NB4 (cell line): Measurements from ENCODE around the gene NFX1.

Experiments
- DNase-seq: peaks from one replicate; pipeline ENCODE4 v3.0.0; 2010; ENCODE audit warnings: low read depth
- H3K4me3 ChIP-seq: one replicate; pipeline ENCODE4 v1.5.1; 2011; ENCODE audit warnings: mild to moderate bottlenecking, low read depth, low read length, moderate library complexity
- CTCF ChIP-seq: IDR thresholded peaks from one replicate; pipeline ENCODE4 v1.5.1; 2012; ENCODE audit warnings: low read depth, low read length
- MAX ChIP-seq: IDR thresholded peaks from 2 replicates; pipeline ENCODE4 v1.6.1; 2011; ENCODE audit warnings: low read depth, low read length
- MYC ChIP-seq: IDR thresholded peaks from 2 replicates; pipeline ENCODE4 v1.6.1; 2011; ENCODE audit warnings: low read depth, low read length
- POLR2A ChIP-seq: IDR thresholded peaks from 2 replicates; pipeline ENCODE4 v1.6.1; 2011; ENCODE audit warnings: mild to moderate bottlenecking; ENCODE audit not compliant: insufficient read length; ENCODE audit errors: extremely low read depth

Gene NFX1

GRCh38 chr9:33374190-33374589 lies 83.9 kb downstream of the NFX1 start:
- H3K4me3 ChIP-seq: no peak overlapping the region
- no peak for TF ChIP-seq POLR2A
- DNase-seq: no peak

- no peak overlapping the region for H3K4me3 ChIP-seq
- TF ChIP-seq MYC (peak; percentile 32), MAX (0 out of 2 replicates have a peak, but pooled peaks have one; percentile 66), CTCF (peak; percentile 99), POLR2A (no peak)
- peak; percentile 88 for DNase-seq
Measured at GRCh38 chr9:33374634-33375237, 84.4 kb downstream of the NFX1 start.

- no peak for DNase-seq
- TF ChIP-seq CTCF: no peak
- no peak for TF ChIP-seq MYC
- TF ChIP-seq POLR2A: no peak
- TF ChIP-seq MAX: no peak
- no peak overlapping the region for H3K4me3 ChIP-seq
Measured at GRCh38 chr9:33375238-33375840, 85.0 kb downstream of the NFX1 start.

GRCh38 chr9:33375841-33376321 lies 85.6 kb downstream of the NFX1 start:
- no peak for DNase-seq
- TF ChIP-seq MYC (no peak), CTCF (no peak), POLR2A (no peak), MAX (no peak)
- H3K4me3 ChIP-seq: no peak overlapping the region

- TF ChIP-seq MAX: no peak
- no peak for TF ChIP-seq POLR2A
- TF ChIP-seq MYC: no peak
- TF ChIP-seq CTCF: no peak
- DNase-seq: no peak
- H3K4me3 ChIP-seq: no peak overlapping the region
Measured at GRCh38 chr9:33377089-33377715, 86.9 kb downstream of the NFX1 start.

GRCh38 chr9:33378121-33378795 lies 87.9 kb downstream of the NFX1 start:
- no peak for TF ChIP-seq POLR2A
- no peak overlapping the region for H3K4me3 ChIP-seq
- DNase-seq: no peak
